ENCODE measurements around the gene PATJ.

- TF ChIP-seq POLR2A (IDR thresholded peaks at IDR 0.05) (no peak), CTCF (IDR thresholded peaks at IDR 0.05) (no peak)
These were observed 38.9 kb downstream of the PATJ start for GRCh38 chr1:61781151-61781550.

All from esophagus squamous epithelium (tissue), 4 donors.